HG03575 (cell line): ENCODE data around the gene TMEM89.

Experiments used
- ATAC-seq: cut with Tn5 transposase; IDR thresholded peaks from one replicate; pipeline ENCODE4 v1.9.1; 2021; ENCODE audit not compliant: unreplicated experiment, insufficient number of reproducible peaks, low FRiP score; ENCODE audit errors: extremely low read depth

The TMEM89 gene

DNA sequence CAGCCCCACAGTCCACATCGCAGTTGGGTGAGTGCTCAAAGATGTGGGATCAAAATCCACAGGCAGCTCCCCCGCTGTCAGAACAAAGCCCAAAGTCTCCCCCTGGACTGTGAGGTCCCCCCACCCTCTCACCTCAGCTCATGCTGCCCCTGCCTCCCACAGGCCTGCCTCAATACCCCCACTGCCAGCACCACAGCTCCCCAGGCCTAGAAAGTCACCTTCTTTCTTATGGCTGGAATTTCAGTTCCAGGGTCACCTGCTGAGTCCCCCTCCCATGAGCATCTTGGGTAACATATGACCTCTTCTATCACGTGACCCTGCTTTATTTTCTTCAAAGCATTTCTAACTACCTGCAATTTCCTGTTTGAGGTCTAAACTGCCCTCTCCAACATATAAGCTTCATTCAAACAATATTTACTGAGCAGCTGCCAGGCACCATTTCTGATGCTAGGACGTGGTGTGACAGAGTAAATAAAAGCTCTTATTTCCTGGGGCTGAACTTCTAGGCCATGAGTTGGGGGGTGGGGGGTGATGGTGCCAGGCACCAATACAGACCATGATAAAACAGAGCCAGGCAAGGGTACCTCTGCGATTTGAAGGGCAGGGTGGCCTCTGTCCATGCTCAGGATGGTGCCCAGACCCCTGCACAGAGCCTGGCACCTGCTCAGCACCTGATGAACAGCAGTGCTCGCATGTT lies 2.4 kb upstream of the TMEM89 start:
- ATAC-seq = no peak

DNA sequence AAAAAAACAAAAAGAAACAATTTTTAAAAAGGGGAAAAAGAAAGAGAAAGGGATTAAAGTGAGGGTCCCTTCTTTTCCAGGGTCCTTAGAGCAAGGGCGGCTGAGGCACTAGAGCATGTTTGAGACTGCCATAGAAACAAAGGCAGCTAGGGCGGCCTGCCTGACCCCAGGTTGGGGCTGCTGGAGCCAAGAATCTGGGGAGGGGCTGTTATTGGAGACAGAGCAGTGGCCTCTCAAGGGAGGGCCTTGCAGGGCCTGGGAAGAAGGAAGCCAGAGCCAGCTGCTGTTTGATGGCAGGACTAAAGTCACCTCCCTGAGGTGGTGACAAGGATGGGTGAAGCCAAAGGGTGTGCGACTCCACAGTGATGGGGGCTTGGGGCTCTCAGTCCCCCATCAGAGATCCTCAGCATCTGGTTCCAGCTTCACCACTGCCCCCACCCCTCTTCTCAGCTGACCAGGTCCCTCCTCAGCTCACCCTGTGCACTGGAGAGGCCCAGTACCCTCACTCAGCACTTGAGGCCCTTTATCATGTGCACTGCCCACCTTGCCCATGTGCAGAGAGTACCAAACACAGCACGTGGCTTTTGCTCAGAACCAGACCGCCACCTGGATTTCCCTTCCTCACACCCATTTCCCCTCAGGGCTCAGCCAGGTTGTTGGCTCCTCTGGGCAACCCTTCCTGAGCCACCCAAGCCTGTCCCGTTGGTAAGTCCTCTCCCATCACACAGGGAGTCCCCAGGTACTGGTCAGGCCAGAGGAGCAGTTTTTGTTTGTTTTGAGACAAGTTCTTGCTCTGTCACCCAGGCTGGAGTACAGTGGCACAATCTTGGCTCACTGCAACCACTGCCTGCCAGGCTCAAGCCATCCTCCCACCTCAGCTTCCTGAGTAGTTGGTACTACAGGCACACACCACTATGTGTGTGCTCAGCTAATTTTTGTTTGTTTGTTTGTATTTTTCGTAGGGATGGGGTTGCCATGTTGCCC lies 1.7 kb downstream of the TMEM89 start:
- no peak for ATAC-seq

DNA sequence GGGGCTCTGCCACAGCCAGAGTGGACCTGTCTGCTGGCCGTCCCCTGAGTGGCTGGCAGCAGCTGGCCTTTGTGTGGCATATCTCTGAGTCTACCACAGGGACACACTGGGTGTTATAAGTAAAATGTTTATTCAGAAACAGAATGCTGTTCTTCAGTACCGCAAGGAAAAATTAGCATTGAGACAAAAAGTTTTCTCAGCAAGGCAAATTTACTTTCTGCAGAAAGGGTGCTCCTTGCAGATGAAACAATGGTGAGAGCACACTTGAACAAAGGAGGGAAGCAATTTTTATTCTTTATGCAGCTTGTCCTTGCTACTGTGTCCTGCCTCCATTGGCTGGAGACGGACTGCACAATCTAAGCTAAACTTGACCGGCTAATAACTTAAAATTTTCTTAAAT lies 4.0 kb downstream of the TMEM89 start:
- ATAC-seq = no peak

DNA sequence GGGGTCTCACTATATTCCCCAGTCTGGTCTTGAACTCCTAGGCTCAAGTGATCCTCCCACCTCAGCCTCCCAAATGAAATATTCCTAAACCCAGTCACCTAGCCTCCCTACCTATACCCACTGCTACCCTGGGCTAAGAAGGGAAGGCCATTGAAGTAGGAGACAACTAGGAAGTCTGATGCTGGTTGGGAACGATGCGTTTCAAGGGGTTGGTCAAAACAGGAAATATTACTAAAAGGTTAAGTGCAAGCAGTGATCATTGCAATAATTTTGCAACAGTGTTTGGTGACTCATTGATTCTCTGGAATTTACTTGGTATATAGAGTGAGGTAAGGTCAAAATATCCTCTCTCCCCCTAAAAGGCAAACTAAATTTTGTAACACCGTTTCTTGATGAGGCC lies 7.5 kb downstream of the TMEM89 start:
- ATAC-seq = no peak

DNA sequence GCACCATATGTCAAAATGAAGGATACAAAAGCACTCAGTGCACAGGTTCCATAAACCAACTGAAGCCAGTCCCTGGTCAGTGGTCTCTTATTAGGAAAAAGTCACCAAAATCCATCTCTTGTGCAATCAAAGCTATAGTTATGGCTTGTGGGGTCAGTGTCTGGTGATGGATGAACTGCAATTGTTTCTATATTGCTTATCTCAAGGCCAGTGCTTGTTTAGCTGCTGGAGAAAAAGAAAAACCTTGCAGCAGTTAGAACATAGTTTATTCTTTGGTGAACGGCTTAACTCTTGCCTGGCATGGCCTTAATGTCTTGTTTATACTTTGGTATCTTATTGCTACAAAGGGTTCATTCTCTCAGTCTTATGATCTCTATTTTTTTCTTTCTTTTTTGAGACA lies 9.3 kb downstream of the TMEM89 start:
- ATAC-seq = no peak

DNA sequence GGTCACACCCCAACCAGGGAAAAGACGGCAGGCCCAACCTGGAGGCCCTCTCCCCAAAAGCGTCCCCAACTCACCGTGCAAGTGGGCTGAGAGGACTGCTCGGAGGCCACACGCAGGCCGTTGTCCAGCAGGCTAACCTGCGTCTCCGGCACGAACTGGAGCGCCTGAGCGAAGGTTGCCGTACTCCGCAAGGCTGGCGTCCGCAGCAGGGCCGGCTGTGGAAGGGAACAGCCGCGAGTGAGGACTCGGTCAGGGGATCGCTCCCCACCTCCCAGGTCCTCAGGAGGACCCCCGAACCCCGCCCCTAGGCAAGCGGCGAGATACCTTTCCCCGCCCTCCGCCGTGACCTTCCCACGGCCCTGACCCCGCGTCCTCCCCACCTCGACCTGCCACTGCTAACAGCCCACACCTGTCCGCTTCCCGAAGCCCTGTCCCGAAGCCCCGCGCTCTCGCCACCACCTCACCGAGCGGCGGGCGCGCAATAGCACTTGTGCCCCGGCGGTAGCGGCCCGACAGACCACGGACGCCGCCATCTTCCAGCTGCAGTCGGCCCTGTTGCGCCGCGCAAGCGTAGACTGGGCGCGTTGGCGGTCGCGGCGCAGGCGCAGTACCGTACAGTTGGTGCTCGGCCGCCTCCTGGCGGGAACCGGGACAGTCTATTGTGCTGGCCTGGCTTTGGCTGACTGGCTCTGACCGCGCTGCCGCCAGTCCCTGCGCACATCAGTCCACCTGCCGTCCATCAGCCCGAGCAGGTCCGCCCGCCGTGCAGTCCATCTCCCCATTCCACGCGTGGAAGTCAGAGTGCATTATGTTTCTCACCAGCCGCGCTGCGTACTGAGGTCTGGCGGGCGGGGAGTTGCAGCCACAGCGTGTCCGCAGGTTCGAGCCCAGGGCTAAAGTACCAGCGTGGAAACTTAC lies 12.2 kb downstream of the TMEM89 start, which contains the start of gene UQCRC1:
Gene UQCRC1 (minus strand): TSS at position 559 of the 918 bp plus-strand sequence. CDS start 26 bp downstream, at position 533.
- peak; percentile 63 for ATAC-seq

DNA sequence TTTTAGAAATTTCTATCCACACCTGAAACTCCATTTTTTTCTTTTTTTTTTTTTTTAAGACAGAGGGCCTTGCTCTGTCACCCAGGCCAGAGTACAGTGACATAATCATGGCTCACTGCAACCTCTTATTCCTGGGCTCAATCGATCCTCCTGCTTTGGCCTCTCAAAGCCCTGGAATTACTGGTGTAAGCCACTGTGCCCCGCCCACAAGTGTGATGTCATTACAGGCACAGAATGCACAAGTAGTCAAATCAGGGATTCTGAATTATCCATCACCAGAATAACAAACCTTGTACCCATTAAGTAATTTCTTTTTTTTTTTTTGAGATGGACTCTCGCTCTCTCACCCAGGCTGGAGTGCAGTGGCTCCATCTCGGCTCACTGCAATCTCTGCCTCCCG lies 14.1 kb downstream of the TMEM89 start:
- no peak for ATAC-seq

DNA sequence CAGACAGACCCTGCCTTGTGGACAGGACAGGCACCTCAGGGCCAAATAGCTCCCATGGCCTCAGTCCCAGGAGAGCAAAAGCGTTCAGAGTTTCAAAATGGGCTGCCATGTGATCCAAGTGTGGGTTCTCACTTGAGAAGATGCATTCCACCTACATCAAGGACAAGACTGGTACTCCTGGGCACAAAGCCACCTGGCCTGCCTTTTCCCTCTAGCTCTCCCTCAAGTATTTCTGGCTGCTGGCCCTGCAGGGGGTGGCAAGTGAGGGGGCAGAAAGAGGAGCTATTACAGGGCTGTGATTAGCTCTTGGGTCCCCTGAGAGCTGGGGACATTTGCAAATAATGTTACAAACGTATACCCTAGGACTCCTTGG lies 20.0 kb downstream of the TMEM89 start:
- no peak for ATAC-seq

DNA sequence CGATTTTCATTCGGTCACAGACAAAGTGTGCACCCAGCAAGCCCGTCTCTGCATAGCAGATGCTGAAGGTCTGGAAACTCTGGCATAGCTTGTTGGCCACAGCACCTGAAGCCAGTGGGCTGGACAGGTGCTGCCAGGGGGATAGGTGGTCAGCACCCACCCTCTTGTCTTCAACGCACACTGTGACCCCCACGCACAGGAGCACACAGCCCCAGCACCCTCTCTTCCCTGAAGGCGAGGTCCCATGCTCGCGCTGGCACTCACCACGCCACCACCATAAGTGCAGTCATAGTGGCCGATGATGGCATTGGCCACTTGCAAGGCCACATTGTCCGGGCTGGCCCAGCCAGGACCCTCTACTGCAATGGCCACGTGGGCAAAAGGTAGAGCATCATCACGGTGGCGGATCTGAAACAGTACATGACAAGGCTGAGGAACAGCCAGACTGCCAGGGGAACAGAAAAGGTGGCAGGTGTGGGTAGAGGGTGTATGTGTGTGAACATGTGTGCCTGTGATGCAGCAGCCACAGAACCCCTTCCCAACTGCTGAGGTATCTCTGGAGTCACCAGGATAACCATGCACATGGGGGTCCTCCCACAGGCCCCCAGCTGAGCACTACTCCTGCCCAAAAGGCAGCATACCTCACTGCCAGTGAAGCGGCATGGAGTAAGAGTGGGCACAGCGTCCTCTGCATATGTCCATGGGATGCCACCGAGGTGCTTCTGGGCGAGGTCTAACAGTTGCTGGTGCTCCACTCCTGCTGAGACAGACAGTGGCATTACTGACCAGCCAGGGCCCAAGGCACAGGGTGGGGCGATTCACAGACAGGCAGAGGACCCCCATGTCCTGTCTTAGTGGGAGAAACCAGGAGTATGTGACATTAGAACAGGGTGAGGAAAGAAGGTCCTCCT lies 20.6 kb downstream of the TMEM89 start:
- no peak for ATAC-seq

DNA sequence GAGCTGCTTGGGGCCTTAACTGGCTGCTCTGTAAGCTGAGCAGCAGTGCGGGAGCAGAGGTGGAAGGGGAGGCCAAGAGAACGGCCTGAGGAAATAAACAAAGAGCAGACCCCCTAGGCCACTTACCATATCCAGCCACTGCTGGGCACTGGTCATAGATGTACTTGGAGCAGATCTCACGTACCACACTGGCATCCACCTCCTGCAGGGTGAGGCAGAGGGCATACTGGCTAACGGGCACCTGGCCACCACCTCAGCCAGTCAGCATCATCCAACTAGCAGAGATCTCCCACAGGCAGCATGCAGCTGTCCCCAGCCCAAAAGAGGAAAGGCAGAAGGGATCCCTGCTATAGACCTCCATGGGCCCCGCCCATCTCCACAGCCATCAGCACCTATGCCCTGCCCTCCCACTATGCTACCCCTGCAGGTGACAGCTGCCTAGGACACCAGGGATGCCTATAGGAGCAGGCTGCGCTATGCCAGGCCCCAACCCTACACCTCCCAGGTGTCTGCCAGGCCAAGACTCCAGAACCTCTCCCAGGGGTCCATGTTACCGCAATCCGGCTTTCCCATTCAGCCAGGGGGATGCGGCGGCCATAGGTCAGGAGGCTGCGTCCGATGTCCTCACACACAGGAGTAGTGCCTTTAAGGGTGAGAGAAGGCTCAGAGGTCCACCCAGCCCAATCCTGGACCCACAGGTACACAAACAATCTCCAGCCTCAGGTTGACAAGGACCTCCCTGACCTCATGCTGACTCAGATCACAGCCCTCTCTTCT lies 21.9 kb downstream of the TMEM89 start:
- no peak for ATAC-seq

DNA sequence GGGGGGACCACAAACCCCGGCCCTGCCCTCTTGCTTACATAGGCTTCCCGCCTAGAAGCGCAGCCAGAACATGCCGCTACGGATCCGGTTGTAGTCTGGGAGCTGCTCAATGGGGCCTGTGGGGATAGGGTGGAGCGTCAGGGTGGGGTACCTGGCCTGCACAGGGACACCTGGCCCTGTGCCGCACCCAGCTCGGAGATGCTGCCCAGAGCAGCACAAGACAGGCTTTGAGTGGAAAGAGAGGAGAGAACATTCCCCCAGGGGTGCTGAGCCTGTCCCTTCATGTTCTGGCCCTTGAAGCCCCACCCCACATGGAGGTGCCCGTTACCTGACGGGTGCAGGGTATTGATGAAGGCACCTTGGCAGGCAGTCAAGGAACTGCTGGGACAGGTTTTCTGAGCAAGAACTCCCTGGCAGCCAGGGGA lies 22.5 kb downstream of the TMEM89 start:
- no peak for ATAC-seq

DNA sequence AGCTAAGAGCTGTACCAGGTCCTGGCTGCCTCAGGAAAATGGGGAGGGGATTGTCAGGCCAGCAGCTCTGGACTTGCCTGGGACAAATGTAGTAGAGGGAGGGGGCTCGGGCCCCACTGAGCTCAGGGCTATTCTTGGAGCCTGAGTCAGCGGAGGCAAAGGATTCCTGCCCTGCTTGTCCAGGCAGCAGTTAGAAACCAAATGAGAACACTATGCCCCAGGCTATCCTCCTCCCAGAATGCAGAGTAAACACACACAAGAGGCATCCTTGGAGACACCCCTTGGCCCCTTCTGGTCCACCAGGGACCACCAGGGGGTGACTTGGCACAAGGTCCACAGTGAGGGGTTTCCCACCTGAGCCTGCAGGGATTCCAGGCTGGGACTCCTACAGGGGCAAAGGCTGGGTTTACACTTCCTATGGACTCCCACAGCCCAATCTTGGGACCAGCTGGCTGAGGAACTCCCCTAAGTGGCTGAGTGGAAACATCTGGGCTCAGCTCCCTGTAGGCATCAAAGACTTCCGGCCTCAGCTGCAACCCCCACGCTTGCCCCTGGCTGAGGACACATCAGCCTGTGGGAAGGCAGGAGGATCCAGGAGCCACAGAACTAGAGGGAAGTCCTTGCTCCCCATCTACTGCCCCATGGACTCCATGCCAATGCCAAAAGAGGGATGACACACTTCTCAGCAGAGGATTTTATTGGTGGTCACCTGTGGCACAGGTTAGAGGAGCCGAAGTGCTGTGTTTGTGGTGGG lies 23.1 kb downstream of the TMEM89 start:
- ATAC-seq = no peak

DNA sequence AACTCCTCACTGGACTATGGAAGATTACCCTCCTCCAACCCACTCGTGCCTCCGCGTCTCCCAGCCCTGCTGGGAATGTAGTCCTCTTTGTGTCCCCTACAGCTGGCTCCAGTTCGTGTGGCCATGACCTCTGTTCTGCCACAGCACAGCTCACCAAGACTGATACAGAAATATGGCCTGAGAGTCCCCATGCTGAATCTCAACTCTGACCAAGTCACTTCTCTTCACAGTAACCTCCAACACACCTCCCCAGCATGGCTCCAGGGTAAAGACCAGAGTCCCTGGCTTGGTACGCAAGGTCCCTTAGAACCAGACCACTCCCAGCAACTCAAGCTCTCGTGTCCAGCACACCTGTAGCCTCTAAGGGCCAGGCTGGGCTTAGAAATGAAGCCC lies 24.2 kb downstream of the TMEM89 start:
- ATAC-seq = no peak

DNA sequence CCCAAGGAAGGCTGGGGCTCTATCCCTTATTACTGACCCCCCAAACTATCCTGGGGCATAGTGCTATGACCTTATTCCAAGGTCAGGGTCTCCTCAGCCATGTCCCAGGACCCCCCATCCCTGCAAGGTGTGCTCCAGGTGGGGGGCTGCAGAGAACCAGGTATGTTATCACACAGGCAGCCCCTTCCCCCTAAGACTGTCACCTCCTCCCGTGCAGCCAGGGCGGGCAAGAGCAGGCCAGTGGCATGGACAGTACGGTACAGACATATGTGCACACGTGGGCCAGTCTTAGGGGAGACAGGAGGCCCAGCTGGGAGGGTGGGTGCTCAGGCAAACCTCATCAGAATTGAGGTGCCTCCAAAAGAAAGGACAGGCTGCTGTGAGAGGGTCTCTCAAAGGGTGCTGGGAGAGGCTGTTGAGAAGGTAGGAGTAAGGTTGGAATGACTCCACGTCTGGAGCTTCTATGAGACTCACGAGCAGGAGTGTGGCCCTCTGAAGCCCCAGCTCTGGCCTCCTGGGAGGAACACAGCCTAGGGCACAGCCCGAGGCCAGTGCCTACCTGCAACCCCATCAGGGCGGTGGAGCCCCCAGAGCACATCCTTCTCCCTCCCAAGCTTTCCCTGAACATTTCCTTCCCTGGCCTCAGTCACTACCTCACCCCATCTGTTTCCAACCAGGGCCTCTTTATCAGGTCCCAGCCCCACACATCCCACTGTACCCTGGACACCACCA lies 24.7 kb downstream of the TMEM89 start:
- ATAC-seq = no peak

DNA sequence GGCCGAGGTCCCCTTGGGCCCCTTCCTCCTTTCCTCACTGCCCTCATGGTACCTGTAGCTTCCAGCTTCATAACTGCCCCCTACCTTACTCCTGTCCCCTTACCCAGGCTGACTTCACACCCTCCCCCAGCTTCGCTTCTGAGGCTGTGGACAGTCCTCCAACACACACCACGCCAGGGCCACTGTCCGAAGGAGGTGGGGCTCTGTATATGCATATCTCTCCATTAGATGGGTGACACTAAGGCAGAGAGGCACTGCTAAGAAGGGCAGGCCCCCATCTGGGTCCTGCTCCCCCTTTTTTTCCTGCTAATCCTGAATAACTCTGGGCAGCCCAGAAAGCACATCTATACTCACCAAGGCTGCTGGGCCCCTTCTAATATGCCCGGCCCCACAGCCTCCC lies 25.4 kb downstream of the TMEM89 start:
- ATAC-seq = no peak

DNA sequence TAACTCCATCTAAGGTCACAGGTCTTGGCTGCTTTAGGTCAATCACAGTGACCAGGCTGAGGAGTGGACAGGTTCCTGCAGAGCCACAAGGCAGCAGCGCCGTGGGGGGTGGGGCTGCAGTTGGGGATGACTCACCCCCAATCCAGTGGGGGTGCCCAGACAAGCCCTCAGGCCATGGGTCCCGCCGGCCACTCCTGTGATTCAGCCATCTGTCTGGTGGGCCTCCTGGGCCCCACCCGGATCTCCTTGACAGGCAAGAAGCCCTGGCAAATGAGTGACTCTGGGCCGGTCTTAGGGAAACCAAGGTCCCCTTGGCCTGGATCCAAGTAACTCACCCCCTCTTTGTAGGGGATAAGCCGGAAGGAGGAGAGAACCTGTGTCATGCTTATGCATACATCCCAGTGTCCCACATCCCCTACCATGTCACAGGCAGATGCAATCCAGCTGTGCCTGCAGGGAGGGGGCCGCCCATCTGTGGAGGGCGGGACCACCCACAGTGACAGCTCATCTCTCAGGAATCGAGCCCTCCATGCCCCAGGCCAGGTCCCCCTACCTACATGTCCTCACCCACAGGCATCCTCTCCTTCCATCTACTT lies 25.9 kb downstream of the TMEM89 start:
- no peak for ATAC-seq
